HEK293T (cell line): Measurements from ENCODE around the gene G0S2.

Experiments
- ARNT ChIP-seq: fragments of 450-650 bp; IDR thresholded peaks from 2 replicates; pipeline ENCODE4 v1.6.1; 2017; ENCODE audit warnings: mild to moderate bottlenecking
- BHLHE40 ChIP-seq: fragments of 450-650 bp; IDR thresholded peaks from 2 replicates; pipeline ENCODE4 v1.6.1; 2016; ENCODE audit warnings: mild to moderate bottlenecking, moderate library complexity, borderline replicate concordance
- CTBP1 ChIP-seq: fragments of 450-650 bp; IDR thresholded peaks from 2 replicates; pipeline ENCODE4 v1.6.1; 2016; ENCODE audit warnings: borderline replicate concordance
- ELF4 ChIP-seq: fragments of 450-650 bp; IDR thresholded peaks from 2 replicates; pipeline ENCODE4 v1.6.1; 2017; ENCODE audit warnings: antibody characterized with exemption
- FOXA1 ChIP-seq: fragments of 450-650 bp; IDR thresholded peaks from 2 replicates; pipeline ENCODE4 v1.6.1; 2016; ENCODE audit warnings: mild to moderate bottlenecking
- FOXM1 ChIP-seq: fragments of 450-650 bp; IDR thresholded peaks from 2 replicates; pipeline ENCODE4 v1.6.1; 2017; ENCODE audit warnings: mild to moderate bottlenecking, borderline replicate concordance
- HDGF ChIP-seq: fragments of 450-650 bp; IDR thresholded peaks from 2 replicates; pipeline ENCODE4 v1.6.1; 2017; ENCODE audit warnings: antibody characterized with exemption, borderline replicate concordance
- L3MBTL2 ChIP-seq: fragments of 450-650 bp; conservative IDR thresholded peaks from 2 replicates; pipeline ENCODE4 v1.6.1; 2016; ENCODE audit warnings: mild to moderate bottlenecking
- LEF1 ChIP-seq: fragments of 450-650 bp; IDR thresholded peaks from 2 replicates; pipeline ENCODE4 v1.6.1; 2017; ENCODE audit warnings: mild to moderate bottlenecking, borderline replicate concordance
- NFRKB ChIP-seq: fragments of 450-650 bp; IDR thresholded peaks from 2 replicates; pipeline ENCODE4 v1.6.1; 2016; ENCODE audit warnings: mild to moderate bottlenecking, moderate library complexity
- PKNOX1 ChIP-seq: fragments of 450-650 bp; IDR thresholded peaks from 2 replicates; pipeline ENCODE4 v1.6.1; 2016
- SP1 ChIP-seq: fragments of 450-650 bp; IDR thresholded peaks from 2 replicates; pipeline ENCODE4 v1.6.1; 2017
- SUZ12 ChIP-seq: fragments of 450-650 bp; IDR thresholded peaks from 2 replicates; pipeline ENCODE4 v1.6.1; 2016; ENCODE audit warnings: mild to moderate bottlenecking
- TARDBP ChIP-seq: fragments of 450-650 bp; IDR thresholded peaks from 2 replicates; pipeline ENCODE4 v1.6.1; 2016

GRCh38 chr1:209645574-209646452 is 29.4 kb upstream of the G0S2 start:
- TF ChIP-seq ARNT (no peak), BHLHE40 (no peak), NFRKB (no peak), LEF1 (no peak), FOXA1 (no peak), TARDBP (no peak), HDGF (no peak), SUZ12 (no peak), PKNOX1 (no peak), SP1 (no peak), FOXM1 (no peak), L3MBTL2 (no peak), ELF4 (no peak), CTBP1 (no peak)
